SK-N-SH (cell line): ENCODE results near the gene ERCC5.

Experiments
- CHD2 ChIP-seq: fragments of 150-350 bp; IDR thresholded peaks from 2 replicates; pipeline ENCODE4 v1.6.1; 2018; ENCODE audit warnings: low read length; ENCODE audit not compliant: partially characterized antibody
- CTCF ChIP-seq: fragments of 200-600 bp; sonication (generic); IDR thresholded peaks from 2 replicates; pipeline ENCODE4 v1.6.1; 2017; ENCODE audit warnings: antibody characterized with exemption, mild to moderate bottlenecking, moderate library complexity
- EP300 ChIP-seq, 2 experiments: IDR thresholded peaks; 2 replicates each; pipeline versions ENCODE4 v1.4.0 to v1.6.1; 2012; ENCODE audit warnings: borderline replicate concordance in 1 of 2, low read depth in 1 of 2, low read length in 1 of 2
- GABPA ChIP-seq: IDR thresholded peaks from 2 replicates; pipeline ENCODE4 v1.4.0; 2012; ENCODE audit warnings: low read depth, mild to moderate bottlenecking
- MXI1 ChIP-seq: IDR thresholded peaks from 2 replicates; pipeline ENCODE4 v1.6.1; 2012; ENCODE audit warnings: mild to moderate bottlenecking, low read depth, low read length, improper control_type of control experiment
- NRF1 ChIP-seq: IDR thresholded peaks from 2 replicates; pipeline ENCODE4 v1.6.1; 2012; ENCODE audit warnings: low read depth, mild to moderate bottlenecking, low read length
- POLR2AphosphoS5 ChIP-seq: IDR thresholded peaks from 2 replicates; pipeline ENCODE4 v1.6.1; 2012; ENCODE audit warnings: low read depth, low read length
- YY1 ChIP-seq: IDR thresholded peaks from 2 replicates; pipeline ENCODE4 v1.4.0; 2012; ENCODE audit warnings: low read depth, mild to moderate bottlenecking

- TF ChIP-seq CTCF = no peak
- no peak for TF ChIP-seq MXI1
- no peak for TF ChIP-seq GABPA
- TF ChIP-seq EP300 (IDR thresholded peaks at IDR 0.05; ENCODE audit: borderline replicate concordance in 1 of 2, low read depth in 1 of 2, low read length in 1 of 2) = no peak
- TF ChIP-seq CHD2 = no peak
- no peak for TF ChIP-seq POLR2AphosphoS5
- no peak for TF ChIP-seq NRF1
- TF ChIP-seq YY1 = no peak
Measured at GRCh38 chr13:102878481-102878880, 32.6 kb downstream of the ERCC5 start.
